ENCODE data around the gene TNFRSF25. TPM values are rescaled to one million over a fixed set of nuclear protein-coding genes. Genes with fewer than 3 reads are reported as not detected.

The TNFRSF25 gene
- total and polyA plus RNA-seq, 2 donors (not counting 3 experiments of a cell fraction or from before 2014, with no cell fraction given): 33.9 to 38.8 TPM

DNA sequence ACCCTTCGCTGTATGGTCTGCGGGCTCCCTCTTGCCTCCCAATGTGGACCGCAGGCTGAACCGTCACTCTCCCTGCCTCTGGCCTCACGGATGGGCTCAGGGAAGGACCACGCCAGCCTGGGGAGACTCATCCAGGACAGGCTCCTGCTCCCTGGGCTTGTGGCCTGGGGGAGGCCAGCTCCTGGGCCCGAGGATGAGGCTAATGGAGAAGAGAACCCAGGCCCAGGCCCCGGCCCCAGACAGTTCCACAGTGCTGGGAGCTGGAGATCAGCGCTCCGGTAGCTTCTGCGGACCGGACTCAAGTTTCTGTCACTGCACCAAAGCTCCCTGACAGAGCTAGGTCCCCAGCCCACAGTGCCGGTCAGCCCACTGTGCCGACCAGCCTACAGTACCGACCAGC lies 38.9 kb upstream of the TNFRSF25 start:
- Histone ChIP-seq H3K9ac (replicated peaks; ENCODE audit: extremely low read depth, insufficient read depth, low read length) (no peak overlapping the region), H4K20me1 (replicated peaks; ENCODE audit: control insufficient read depth, extremely low read depth, insufficient read depth, low read length) (no peaks in the 10 kb centered on the region), H2AFZ (ENCODE audit: low read depth, low read length) (no peak overlapping the region), H3K4me3 (replicated peaks in 1 of 3; ENCODE audit: insufficient read depth in 1 of 3, low read depth in 1 of 3, low read length in 3 of 3) (no peak overlapping the region), H3K4me1 (ENCODE audit: control insufficient read depth, extremely low read depth, insufficient read depth, low read length) (peaks cover 3% of the 10 kb centered on the region), H3K79me2 (ENCODE audit: control insufficient read depth, insufficient read depth, low read length) (no peaks in the 10 kb centered on the region), H3K27ac (ENCODE audit: insufficient read depth, low read depth, low read length) (no peak overlapping the region), H3K9me3 (replicated peaks; ENCODE audit: control insufficient read depth, insufficient read depth, low read length) (no peaks in the 10 kb centered on the region), H3K4me2 (ENCODE audit: insufficient read depth, low read length) (no peak overlapping the region), H3K36me3 (ENCODE audit: control insufficient read depth in 2 of 2, extremely low read depth in 1 of 2, insufficient read depth in 2 of 2, low read length in 2 of 2) (no peaks in the 10 kb centered on the region), H3K9me1 (replicated peaks; ENCODE audit: control insufficient read depth, extremely low read depth, insufficient read depth, low read length) (no peaks in the 10 kb centered on the region), H3K27me3 (ENCODE audit: control insufficient read depth in 2 of 2, insufficient read depth in 2 of 2, low read length in 2 of 2) (no peaks in the 10 kb centered on the region)
- FAIRE-seq (no peak), DNase-seq (ENCODE audit: low read depth, low spot score) (no peak)
- intact Hi-C loops (cut with micrococcal nuclease) (no loop called here), dilution Hi-C loops (cut with MboI; ENCODE audit: extremely low pct_ligation_motif_present, low sequenced_read_pairs) (no loop called here)
- BruUV-seq (replicated peaks): no TSS peak
- TF ChIP-seq, protein P1, sequence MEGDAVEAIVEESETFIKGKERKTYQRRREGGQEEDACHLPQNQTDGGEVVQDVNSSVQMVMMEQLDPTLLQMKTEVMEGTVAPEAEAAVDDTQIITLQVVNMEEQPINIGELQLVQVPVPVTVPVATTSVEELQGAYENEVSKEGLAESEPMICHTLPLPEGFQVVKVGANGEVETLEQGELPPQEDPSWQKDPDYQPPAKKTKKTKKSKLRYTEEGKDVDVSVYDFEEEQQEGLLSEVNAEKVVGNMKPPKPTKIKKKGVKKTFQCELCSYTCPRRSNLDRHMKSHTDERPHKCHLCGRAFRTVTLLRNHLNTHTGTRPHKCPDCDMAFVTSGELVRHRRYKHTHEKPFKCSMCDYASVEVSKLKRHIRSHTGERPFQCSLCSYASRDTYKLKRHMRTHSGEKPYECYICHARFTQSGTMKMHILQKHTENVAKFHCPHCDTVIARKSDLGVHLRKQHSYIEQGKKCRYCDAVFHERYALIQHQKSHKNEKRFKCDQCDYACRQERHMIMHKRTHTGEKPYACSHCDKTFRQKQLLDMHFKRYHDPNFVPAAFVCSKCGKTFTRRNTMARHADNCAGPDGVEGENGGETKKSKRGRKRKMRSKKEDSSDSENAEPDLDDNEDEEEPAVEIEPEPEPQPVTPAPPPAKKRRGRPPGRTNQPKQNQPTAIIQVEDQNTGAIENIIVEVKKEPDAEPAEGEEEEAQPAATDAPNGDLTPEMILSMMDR (IDR thresholded peaks at IDR 0.05; ENCODE audit: extremely low read depth in 1 of 2, insufficient read depth in 1 of 2, low read depth in 1 of 2, low read length in 2 of 2): no peak
- TF ChIP-seq FOS (IDR thresholded peaks at IDR 0.05; ENCODE audit: borderline replicate concordance, insufficient read depth, low read length) (no peak), POLR2AphosphoS5 (IDR thresholded peaks at IDR 0.05; ENCODE audit: insufficient read depth, low read depth, low read length) (no peak), MYC (IDR thresholded peaks at IDR 0.05; ENCODE audit: low read depth, low read length) (no peak), GATA2 (IDR thresholded peaks at IDR 0.05; ENCODE audit: insufficient read depth, insufficient read length, low read depth, low read length) (no peak), EZH2 (IDR thresholded peaks at IDR 0.05; ENCODE audit: borderline replicate concordance, low read depth, low read length, severe bottlenecking) (no peak), JUN (IDR thresholded peaks at IDR 0.05; ENCODE audit: borderline replicate concordance, insufficient read depth, insufficient read length, low read depth) (no peak), POLR2A (IDR thresholded peaks at IDR 0.05; ENCODE audit: low read depth, low read length) (no peak)
- TF ChIP-seq, protein P2, sequence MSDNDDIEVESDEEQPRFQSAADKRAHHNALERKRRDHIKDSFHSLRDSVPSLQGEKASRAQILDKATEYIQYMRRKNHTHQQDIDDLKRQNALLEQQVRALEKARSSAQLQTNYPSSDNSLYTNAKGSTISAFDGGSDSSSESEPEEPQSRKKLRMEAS (IDR thresholded peaks at IDR 0.05; ENCODE audit: insufficient read depth, insufficient read length): no peak
- POLR2A ChIA-PET: no interaction called here
- CTCF ChIA-PET: interaction anchor here (0.9 to 3.5 kb wide), 2 partner anchors 9 to 19 kb away, joined by 3 to 28 read pairs; no protein-coding TSS in a partner anchor
